Osteoblast (primary cell): Measurements from ENCODE around the gene MIDN. TPM values are rescaled to one million over a fixed set of nuclear protein-coding genes. Genes with fewer than 3 reads are reported as not detected.

Experiments used
- DNase-seq: peaks from one replicate; pipeline ENCODE4 v3.0.0; 2011; ENCODE audit warnings: low spot score, mixed read lengths; ENCODE audit not compliant: insufficient read length; ENCODE audit errors: missing footprints
- H2AFZ ChIP-seq: 2 replicates; pipeline ENCODE4 v1.6.0; 2011; ENCODE audit warnings: mild to moderate bottlenecking, low read length
- H3K27ac ChIP-seq: 2 replicates; pipeline ENCODE4 v1.5.1; 2011; ENCODE audit warnings: mild to moderate bottlenecking, low read depth, low read length, moderate library complexity
- H3K27me3 ChIP-seq: 2 replicates; pipeline ENCODE4 v1.6.0; 2012; ENCODE audit warnings: mild to moderate bottlenecking, control low read depth, inconsistent platforms, low read length, moderate library complexity; ENCODE audit not compliant: insufficient read depth
- H3K36me3 ChIP-seq: 2 replicates; pipeline ENCODE4 v1.5.1; 2011; ENCODE audit warnings: mild to moderate bottlenecking, low read length, control low read depth, moderate library complexity; ENCODE audit not compliant: insufficient read depth
- H3K4me1 ChIP-seq: 2 replicates; pipeline ENCODE4 v1.5.1; 2011; ENCODE audit warnings: mild to moderate bottlenecking, low read length, control low read depth, moderate library complexity; ENCODE audit not compliant: insufficient read depth
- H3K4me2 ChIP-seq: 2 replicates; pipeline ENCODE4 v1.6.0; 2011; ENCODE audit warnings: mild to moderate bottlenecking, low read length; ENCODE audit not compliant: insufficient read depth
- H3K4me3 ChIP-seq: fragments of 200-600 bp; sonication (generic); 3 replicates; pipeline ENCODE4 v1.5.1; 2012; ENCODE audit warnings: mild to moderate bottlenecking, low read length, inconsistent platforms; ENCODE audit not compliant: insufficient read depth
- H3K79me2 ChIP-seq: 2 replicates; pipeline ENCODE4 v1.6.0; 2012; ENCODE audit warnings: mild to moderate bottlenecking, low read length, control low read depth, inconsistent platforms; ENCODE audit not compliant: insufficient read depth
- H3K9me3 ChIP-seq: 2 replicates; pipeline ENCODE4 v1.5.1; 2011; ENCODE audit warnings: low read depth, low read length, control low read depth
- H4K20me1 ChIP-seq: 2 replicates; pipeline ENCODE4 v1.6.0; 2012; ENCODE audit warnings: mild to moderate bottlenecking, low read length, control low read depth; ENCODE audit not compliant: insufficient read depth
- CTCF ChIP-seq: IDR thresholded peaks from 2 replicates; pipeline ENCODE4 v1.5.1; 2011; ENCODE audit warnings: mild to moderate bottlenecking, low read depth, low read length, moderate library complexity; ENCODE audit errors: extremely low read depth
- total RNA-seq: library from RNA; depleted of rRNA; stranded (reverse); fragments of >200 nt; gene quantifications from 2 replicates; pipeline ENCODE4 v1.2.3, GENCODE V29; 2012

The MIDN gene
- total RNA-seq, 1 donor, result 19.9 TPM

- H3K27me3 ChIP-seq, result no peaks in the 10 kb centered on the region
- peaks cover 52% of the 10 kb centered on the region for H3K36me3 ChIP-seq
- no peaks in the 10 kb centered on the region for H3K9me3 ChIP-seq
- peaks cover 35% of the 10 kb centered on the region for H3K4me1 ChIP-seq
- H4K20me1 ChIP-seq, result peaks cover 45% of the 10 kb centered on the region
- H3K79me2 ChIP-seq, result peaks cover 67% of the 10 kb centered on the region
- peak overlapping the region; percentile 83 for H3K27ac ChIP-seq
- H3K4me3 ChIP-seq, result peak overlapping the region; percentile 80
- no peak overlapping the region for H2AFZ ChIP-seq
- TF ChIP-seq CTCF, result no peak
- H3K4me2 ChIP-seq, result peak overlapping the region; percentile 87
- peak; percentile 100 for DNase-seq
These were observed 4.6 kb downstream of the MIDN start for GRCh38 chr19:1252821-1253513.

GRCh38 chr19:1253514-1254080 lies 5.2 kb downstream of the MIDN start:
- H3K27ac ChIP-seq, result peak overlapping the region; percentile 83
- H3K27me3 ChIP-seq, result no peaks in the 10 kb centered on the region
- H3K9me3 ChIP-seq, result no peaks in the 10 kb centered on the region
- H3K4me1 ChIP-seq, result peaks cover 35% of the 10 kb centered on the region
- H3K36me3 ChIP-seq, result peaks cover 57% of the 10 kb centered on the region
- no peak for DNase-seq
- peaks cover 46% of the 10 kb centered on the region for H4K20me1 ChIP-seq
- H3K79me2 ChIP-seq, result peaks cover 67% of the 10 kb centered on the region
- TF ChIP-seq CTCF, result no peak
- peak overlapping the region; percentile 80 for H3K4me3 ChIP-seq
- no peak overlapping the region for H2AFZ ChIP-seq
- H3K4me2 ChIP-seq, result peak overlapping the region; percentile 87

- Histone ChIP-seq H3K36me3 (peaks cover 57% of the 10 kb centered on the region), H3K9me3 (no peaks in the 10 kb centered on the region), H3K4me2 (peak overlapping the region; percentile 87)
These were observed 5.7 kb downstream of the MIDN start for GRCh38 chr19:1254081-1254527.

More at GRCh38 chr19:1254081-1254527, 5.7 kb downstream of the MIDN start:
- Histone ChIP-seq H4K20me1 (peaks cover 51% of the 10 kb centered on the region), H3K27ac (peak overlapping the region; percentile 83), H3K79me2 (peaks cover 67% of the 10 kb centered on the region), H3K4me3 (peak overlapping the region; percentile 80), H3K4me1 (peaks cover 35% of the 10 kb centered on the region), H3K27me3 (no peaks in the 10 kb centered on the region), H2AFZ (no peak overlapping the region)
- TF ChIP-seq CTCF, result no peak
- peak; percentile 93 for DNase-seq
